ENCODE measurements around the gene GPR153. TPM values are rescaled to one million over a fixed set of nuclear protein-coding genes. Genes with fewer than 3 reads are reported as not detected.
"Not testable (repeated sequence)": the region's sequence is repeated elsewhere in the genome, so short reads cannot be mapped to it uniquely, and the experiment has no call there.

The GPR153 gene
- total and polyA plus RNA-seq, 2 donors (not counting 1 experiment from before 2014, with no cell fraction given): 4.0 to 8.9 TPM

DNA sequence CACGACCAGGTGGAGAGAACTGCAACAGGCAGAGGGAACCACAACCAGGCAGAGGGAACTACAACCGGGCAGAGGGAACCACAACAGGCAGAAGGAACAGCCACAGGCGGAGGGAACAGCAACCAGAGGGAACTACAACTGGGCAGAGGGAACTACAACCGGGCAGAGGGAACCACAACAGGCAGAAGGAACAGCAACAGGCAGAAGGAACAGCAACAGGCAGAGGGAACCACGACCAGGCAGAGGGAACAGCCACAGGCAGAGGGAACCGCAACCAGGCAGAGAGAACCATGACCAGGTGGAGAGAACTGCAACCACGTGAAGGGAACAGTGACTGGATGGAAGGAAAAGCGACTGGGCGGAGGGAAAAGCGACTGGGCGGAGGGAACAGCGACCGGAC is 47.6 kb upstream of the GPR153 start:
- Histone ChIP-seq H3K4me1 (ENCODE audit: control insufficient read depth, extremely low read depth, insufficient read depth, low read length) (no peaks in the 10 kb centered on the region), H2AFZ (ENCODE audit: low read length) (no peak overlapping the region), H3K9ac (ENCODE audit: insufficient read depth, low read length) (no peak overlapping the region), H4K20me1 (ENCODE audit: control insufficient read depth, extremely low read depth, insufficient read depth, low read length) (no peaks in the 10 kb centered on the region), H3K27me3 (ENCODE audit: control insufficient read depth, insufficient read depth, low read length) (no peaks in the 10 kb centered on the region), H3K27ac (ENCODE audit: insufficient read depth, low read length) (no peak overlapping the region), H3K79me2 (ENCODE audit: control insufficient read depth, insufficient read depth, low read length) (no peaks in the 10 kb centered on the region), H3K4me2 (ENCODE audit: extremely low read depth, insufficient read depth, low read length) (no peak overlapping the region), H3K4me3 (replicated peaks in 1 of 4; ENCODE audit: control extremely low read depth in 1 of 4, insufficient read depth in 1 of 4, low read depth in 3 of 4, low read length in 4 of 4) (no peak overlapping the region), H3K36me3 (ENCODE audit: control insufficient read depth, insufficient read depth, low read length) (no peaks in the 10 kb centered on the region), H3K9me3 (ENCODE audit: control insufficient read depth, insufficient read depth, low read depth, low read length) (no peaks in the 10 kb centered on the region)
- no peak for DNase-seq (ENCODE audit: low read depth in 2 of 2)
- no peak for TF ChIP-seq EZH2 (IDR thresholded peaks at IDR 0.05; ENCODE audit: low read length, missing control alignments)
- TF ChIP-seq, protein P1, sequence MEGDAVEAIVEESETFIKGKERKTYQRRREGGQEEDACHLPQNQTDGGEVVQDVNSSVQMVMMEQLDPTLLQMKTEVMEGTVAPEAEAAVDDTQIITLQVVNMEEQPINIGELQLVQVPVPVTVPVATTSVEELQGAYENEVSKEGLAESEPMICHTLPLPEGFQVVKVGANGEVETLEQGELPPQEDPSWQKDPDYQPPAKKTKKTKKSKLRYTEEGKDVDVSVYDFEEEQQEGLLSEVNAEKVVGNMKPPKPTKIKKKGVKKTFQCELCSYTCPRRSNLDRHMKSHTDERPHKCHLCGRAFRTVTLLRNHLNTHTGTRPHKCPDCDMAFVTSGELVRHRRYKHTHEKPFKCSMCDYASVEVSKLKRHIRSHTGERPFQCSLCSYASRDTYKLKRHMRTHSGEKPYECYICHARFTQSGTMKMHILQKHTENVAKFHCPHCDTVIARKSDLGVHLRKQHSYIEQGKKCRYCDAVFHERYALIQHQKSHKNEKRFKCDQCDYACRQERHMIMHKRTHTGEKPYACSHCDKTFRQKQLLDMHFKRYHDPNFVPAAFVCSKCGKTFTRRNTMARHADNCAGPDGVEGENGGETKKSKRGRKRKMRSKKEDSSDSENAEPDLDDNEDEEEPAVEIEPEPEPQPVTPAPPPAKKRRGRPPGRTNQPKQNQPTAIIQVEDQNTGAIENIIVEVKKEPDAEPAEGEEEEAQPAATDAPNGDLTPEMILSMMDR (conservative IDR thresholded peaks at IDR 0.05 in 1 of 2, IDR thresholded peaks at IDR 0.05 in 1 of 2; ENCODE audit: low read depth in 1 of 2, low read length in 2 of 2): no peak

DNA sequence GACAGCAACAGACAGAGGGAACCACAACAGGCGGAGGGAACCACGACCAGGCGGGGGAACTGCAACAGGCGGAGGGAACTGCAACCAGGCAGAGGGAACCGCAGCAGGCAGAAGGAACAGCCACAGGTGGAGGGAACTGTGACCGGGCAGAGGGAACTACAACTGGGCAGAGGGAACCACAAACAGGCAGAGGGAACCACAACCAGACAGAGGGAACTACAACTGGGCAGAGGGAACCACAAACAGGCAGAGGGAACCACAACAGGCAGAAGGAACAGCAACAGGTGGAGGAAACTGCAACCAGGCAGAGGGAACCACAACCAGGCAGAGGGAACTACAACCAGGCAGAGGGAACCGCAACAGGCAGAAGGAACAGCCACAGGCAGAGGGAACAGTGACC is 46.8 kb upstream of the GPR153 start:
- H3K9ac ChIP-seq (ENCODE audit: insufficient read depth, low read length); H3K4me3 ChIP-seq (replicated peaks in 1 of 4; ENCODE audit: control extremely low read depth in 1 of 4, insufficient read depth in 1 of 4, low read depth in 3 of 4, low read length in 4 of 4); H4K20me1 ChIP-seq (ENCODE audit: control insufficient read depth, extremely low read depth, insufficient read depth, low read length); H3K79me2 ChIP-seq (ENCODE audit: control insufficient read depth, insufficient read depth, low read length); H3K4me2 ChIP-seq (ENCODE audit: extremely low read depth, insufficient read depth, low read length); H3K27me3 ChIP-seq (ENCODE audit: control insufficient read depth, insufficient read depth, low read length); H3K27ac ChIP-seq (ENCODE audit: insufficient read depth, low read length); H3K9me3 ChIP-seq (ENCODE audit: control insufficient read depth, insufficient read depth, low read depth, low read length); H3K4me1 ChIP-seq (ENCODE audit: control insufficient read depth, extremely low read depth, insufficient read depth, low read length); H2AFZ ChIP-seq (ENCODE audit: low read length); DNase-seq (ENCODE audit: low read depth in 2 of 2); H3K36me3 ChIP-seq (ENCODE audit: control insufficient read depth, insufficient read depth, low read length): not testable (repeated sequence)

- Histone ChIP-seq H3K4me3 (replicated peaks in 1 of 4; ENCODE audit: control extremely low read depth in 1 of 4, insufficient read depth in 1 of 4, low read depth in 3 of 4, low read length in 4 of 4) (no peak overlapping the region), H2AFZ (ENCODE audit: low read length) (no peak overlapping the region), H3K4me2 (ENCODE audit: extremely low read depth, insufficient read depth, low read length) (no peak overlapping the region), H4K20me1 (ENCODE audit: control insufficient read depth, extremely low read depth, insufficient read depth, low read length) (no peaks in the 10 kb centered on the region), H3K4me1 (ENCODE audit: control insufficient read depth, extremely low read depth, insufficient read depth, low read length) (no peaks in the 10 kb centered on the region), H3K79me2 (ENCODE audit: control insufficient read depth, insufficient read depth, low read length) (no peaks in the 10 kb centered on the region), H3K9me3 (ENCODE audit: control insufficient read depth, insufficient read depth, low read depth, low read length) (no peaks in the 10 kb centered on the region), H3K36me3 (ENCODE audit: control insufficient read depth, insufficient read depth, low read length) (no peaks in the 10 kb centered on the region), H3K9ac (ENCODE audit: insufficient read depth, low read length) (no peak overlapping the region), H3K27ac (ENCODE audit: insufficient read depth, low read length) (no peak overlapping the region), H3K27me3 (ENCODE audit: control insufficient read depth, insufficient read depth, low read length) (no peaks in the 10 kb centered on the region)
- DNase-seq (ENCODE audit: low read depth in 2 of 2): peak in 1 of 2 donors; percentile 63
- TF ChIP-seq, protein P1 (conservative IDR thresholded peaks at IDR 0.05 in 1 of 2, IDR thresholded peaks at IDR 0.05 in 1 of 2; ENCODE audit: low read depth in 1 of 2, low read length in 2 of 2): no peak
- TF ChIP-seq EZH2 (IDR thresholded peaks at IDR 0.05; ENCODE audit: low read length, missing control alignments): no peak
Measured at GRCh38 chr1:6307099-6307498, 46.2 kb upstream of the GPR153 start.
